Measurements from ENCODE around the gene RIN3.
"Not testable (repeated sequence)": the region's sequence is repeated elsewhere in the genome, so short reads cannot be mapped to it uniquely, and the experiment has no call there.

Gene RIN3

GRCh38 chr14:92525322-92526095 lies 11.9 kb downstream of the RIN3 start:
- in situ Hi-C loops (cut with MboI; ENCODE audit: low sequenced_read_pairs), result no loop called here

- in situ Hi-C loops (cut with MboI; ENCODE audit: low sequenced_read_pairs), result no loop called here
Observed at GRCh38 chr14:92527721-92528120, 14.1 kb downstream of the RIN3 start.

GRCh38 chr14:92528486-92529100 lies 15.0 kb downstream of the RIN3 start:
- in situ Hi-C loops (cut with MboI; ENCODE audit: low sequenced_read_pairs), result no loop called here

- in situ Hi-C loops (cut with MboI; ENCODE audit: low sequenced_read_pairs), result no loop called here
Observed at GRCh38 chr14:92529903-92530302, 16.3 kb downstream of the RIN3 start.

GRCh38 chr14:92531106-92531873 lies 17.7 kb downstream of the RIN3 start:
- in situ Hi-C loops (cut with MboI; ENCODE audit: low sequenced_read_pairs), result no loop called here

- in situ Hi-C loops (cut with MboI; ENCODE audit: low sequenced_read_pairs), result no loop called here
Observed at GRCh38 chr14:92532490-92533163, 19.0 kb downstream of the RIN3 start.

GRCh38 chr14:92534932-92535643 lies 21.5 kb downstream of the RIN3 start:
- in situ Hi-C loops (cut with MboI; ENCODE audit: low sequenced_read_pairs), result no loop called here

GRCh38 chr14:92536231-92536630 lies 22.6 kb downstream of the RIN3 start:
- in situ Hi-C loops (cut with MboI; ENCODE audit: low sequenced_read_pairs), result not testable (repeated sequence)

- in situ Hi-C loops (cut with MboI; ENCODE audit: low sequenced_read_pairs), result no loop called here
Observed at GRCh38 chr14:92538412-92538985, 24.9 kb downstream of the RIN3 start.

- in situ Hi-C loops (cut with MboI; ENCODE audit: low sequenced_read_pairs), result no loop called here
Observed at GRCh38 chr14:92539419-92539818, 25.8 kb downstream of the RIN3 start.

GRCh38 chr14:92539875-92540274 lies 26.3 kb downstream of the RIN3 start:
- in situ Hi-C loops (cut with MboI; ENCODE audit: low sequenced_read_pairs), result no loop called here

- in situ Hi-C loops (cut with MboI; ENCODE audit: low sequenced_read_pairs), result no loop called here
Observed at GRCh38 chr14:92540472-92541048, 27.0 kb downstream of the RIN3 start.

GRCh38 chr14:92542766-92543554 lies 29.4 kb downstream of the RIN3 start:
- in situ Hi-C loops (cut with MboI; ENCODE audit: low sequenced_read_pairs), result no loop called here

GRCh38 chr14:92544051-92544720 lies 30.6 kb downstream of the RIN3 start:
- in situ Hi-C loops (cut with MboI; ENCODE audit: low sequenced_read_pairs), result no loop called here

GRCh38 chr14:92546347-92547053 lies 32.9 kb downstream of the RIN3 start:
- in situ Hi-C loops (cut with MboI; ENCODE audit: low sequenced_read_pairs), result no loop called here

- in situ Hi-C loops (cut with MboI; ENCODE audit: low sequenced_read_pairs), result no loop called here
Observed at GRCh38 chr14:92549105-92549858, 35.7 kb downstream of the RIN3 start.

GRCh38 chr14:92549859-92550230 lies 36.3 kb downstream of the RIN3 start:
- in situ Hi-C loops (cut with MboI; ENCODE audit: low sequenced_read_pairs), result no loop called here
